Measurements from ENCODE around the gene MAP7.

Gene MAP7

DNA sequence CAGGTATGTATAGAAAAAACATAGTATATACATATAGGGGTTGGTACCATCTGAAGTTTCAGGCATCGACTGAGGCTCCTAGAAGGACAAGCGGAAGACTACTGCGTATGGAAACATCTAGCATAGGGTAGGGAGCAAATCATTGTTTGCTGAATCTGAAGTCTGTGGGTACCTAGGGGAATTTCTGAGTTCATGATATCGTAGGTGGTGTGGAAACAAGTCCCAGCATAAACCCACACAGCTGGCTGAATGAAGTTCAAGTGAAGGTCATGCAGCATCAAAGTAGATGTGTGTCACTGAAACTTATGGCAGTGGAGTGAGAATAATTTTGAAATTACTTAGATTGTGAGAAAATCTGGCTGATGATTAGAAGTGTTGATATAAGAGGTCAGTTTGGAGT, 39.4 kb downstream of the MAP7 start:
- TF ChIP-seq, protein P1, sequence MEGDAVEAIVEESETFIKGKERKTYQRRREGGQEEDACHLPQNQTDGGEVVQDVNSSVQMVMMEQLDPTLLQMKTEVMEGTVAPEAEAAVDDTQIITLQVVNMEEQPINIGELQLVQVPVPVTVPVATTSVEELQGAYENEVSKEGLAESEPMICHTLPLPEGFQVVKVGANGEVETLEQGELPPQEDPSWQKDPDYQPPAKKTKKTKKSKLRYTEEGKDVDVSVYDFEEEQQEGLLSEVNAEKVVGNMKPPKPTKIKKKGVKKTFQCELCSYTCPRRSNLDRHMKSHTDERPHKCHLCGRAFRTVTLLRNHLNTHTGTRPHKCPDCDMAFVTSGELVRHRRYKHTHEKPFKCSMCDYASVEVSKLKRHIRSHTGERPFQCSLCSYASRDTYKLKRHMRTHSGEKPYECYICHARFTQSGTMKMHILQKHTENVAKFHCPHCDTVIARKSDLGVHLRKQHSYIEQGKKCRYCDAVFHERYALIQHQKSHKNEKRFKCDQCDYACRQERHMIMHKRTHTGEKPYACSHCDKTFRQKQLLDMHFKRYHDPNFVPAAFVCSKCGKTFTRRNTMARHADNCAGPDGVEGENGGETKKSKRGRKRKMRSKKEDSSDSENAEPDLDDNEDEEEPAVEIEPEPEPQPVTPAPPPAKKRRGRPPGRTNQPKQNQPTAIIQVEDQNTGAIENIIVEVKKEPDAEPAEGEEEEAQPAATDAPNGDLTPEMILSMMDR (IDR thresholded peaks at IDR 0.05; ENCODE audit: insufficient read depth, low read length, missing control alignments) = no peak
- no peak for DNase-seq (ENCODE audit: low read depth, low spot score)
- CTCF ChIA-PET = no interaction called here
- POLR2A ChIA-PET = no interaction called here
- no peak overlapping the region for H3K4me3 ChIP-seq (ENCODE audit: low read depth, low read length)

GRCh38 chr6:136510299-136510698, 39.9 kb downstream of the MAP7 start:
- ChIA-PET POLR2A (no interaction called here), CTCF (interaction anchor here (1.4 kb wide), 1 partner anchor 37 kb away, joined by 4 read pairs; no protein-coding TSS in a partner anchor)
- no peak for DNase-seq (ENCODE audit: low read depth, low spot score)
- TF ChIP-seq, protein P1 (IDR thresholded peaks at IDR 0.05; ENCODE audit: insufficient read depth, low read length, missing control alignments) = no peak
- H3K4me3 ChIP-seq (ENCODE audit: low read depth, low read length) = no peak overlapping the region

DNA sequence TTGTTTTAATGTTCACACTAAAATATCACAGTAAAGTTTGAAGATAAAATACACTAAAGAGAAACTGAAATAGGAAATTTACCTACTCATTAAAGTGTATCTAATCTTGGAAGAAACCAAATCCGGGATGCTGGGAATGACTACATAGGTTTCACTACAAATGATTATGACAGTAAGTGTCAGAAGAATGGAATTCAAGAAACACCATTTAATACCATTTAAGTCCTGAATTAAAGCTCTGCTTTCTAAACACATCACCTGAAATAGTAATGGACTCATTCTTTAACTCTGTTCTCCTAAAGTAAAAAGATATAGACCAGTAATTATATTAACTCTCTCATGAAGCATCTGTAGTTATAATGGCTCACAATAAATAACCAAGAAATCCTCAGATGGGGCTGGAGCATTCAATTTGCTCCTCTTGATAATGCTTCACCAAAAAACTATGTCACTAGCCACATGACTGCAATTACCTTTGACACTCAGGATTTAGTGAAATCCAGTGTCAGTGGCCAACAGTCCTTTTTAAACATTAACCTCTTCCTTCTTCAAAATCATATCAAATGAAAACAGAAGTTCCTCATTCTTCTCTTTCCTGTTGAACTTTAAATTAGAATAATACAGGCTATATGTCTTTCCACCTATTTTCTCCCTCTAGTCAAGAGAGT, 41.4 kb downstream of the MAP7 start:
- DNase-seq (ENCODE audit: low read depth, low spot score) = no peak
- H3K4me3 ChIP-seq (ENCODE audit: low read depth, low read length) = no peak overlapping the region
- ChIA-PET POLR2A (no interaction called here), CTCF (interaction anchor here (1.4 kb wide), 1 partner anchor 38 kb away, joined by 4 read pairs; no protein-coding TSS in a partner anchor)
- TF ChIP-seq, protein P1 (IDR thresholded peaks at IDR 0.05; ENCODE audit: insufficient read depth, low read length, missing control alignments) = no peak

GRCh38 chr6:136506124-136506799, 44.0 kb downstream of the MAP7 start:
- ChIA-PET CTCF (no interaction called here), POLR2A (no interaction called here)
- no peak for DNase-seq (ENCODE audit: low read depth, low spot score)
- TF ChIP-seq, protein P1 (IDR thresholded peaks at IDR 0.05; ENCODE audit: insufficient read depth, low read length, missing control alignments) = no peak
- no peak overlapping the region for H3K4me3 ChIP-seq (ENCODE audit: low read depth, low read length)

- H3K4me3 ChIP-seq (ENCODE audit: low read depth, low read length) = no peak overlapping the region
- CTCF ChIA-PET = no interaction called here
- POLR2A ChIA-PET = no interaction called here
- TF ChIP-seq, protein P1 (IDR thresholded peaks at IDR 0.05; ENCODE audit: insufficient read depth, low read length, missing control alignments) = no peak
- no peak for DNase-seq (ENCODE audit: low read depth, low spot score)
These were observed 46.8 kb downstream of the MAP7 start for GRCh38 chr6:136503303-136504029.

DNA sequence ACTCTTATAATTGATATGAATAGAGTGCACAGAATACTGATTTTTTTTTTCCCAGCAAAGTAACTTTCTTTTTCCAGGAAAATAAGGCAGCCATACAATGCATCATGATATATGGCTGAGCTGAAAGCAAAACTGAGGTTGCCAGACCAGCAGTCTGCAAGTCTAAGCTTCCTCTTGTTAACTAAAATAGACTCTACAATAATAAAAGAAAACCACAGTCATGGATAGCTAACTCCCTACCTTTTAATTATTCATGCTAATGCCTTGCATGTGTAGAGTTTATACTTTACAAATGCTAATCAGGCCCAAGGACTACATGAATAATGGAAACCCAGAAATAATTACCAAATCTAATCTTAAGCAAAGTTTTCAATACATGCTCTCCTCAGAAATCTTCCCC, 47.4 kb downstream of the MAP7 start:
- ChIA-PET CTCF (no interaction called here), POLR2A (no interaction called here)
- TF ChIP-seq, protein P1 (IDR thresholded peaks at IDR 0.05; ENCODE audit: insufficient read depth, low read length, missing control alignments) = no peak
- no peak overlapping the region for H3K4me3 ChIP-seq (ENCODE audit: low read depth, low read length)
- no peak for DNase-seq (ENCODE audit: low read depth, low spot score)
